HepG2 (cell line): ENCODE measurements around the gene ZNF483.
"Not testable (repeated sequence)": the region's sequence is repeated elsewhere in the genome, so short reads cannot be mapped to it uniquely, and the experiment has no call there.

ENCODE experiments used
- NR1H2 ChIP-seq: sonication (generic); formaldehyde crosslinking; IDR thresholded peaks from 2 replicates; pipeline ENCODE4 v1.8.1; 2022; ENCODE audit warnings: low read depth, missing genetic modification reagents, borderline replicate concordance
- STAG1 ChIP-seq: sonication (generic); formaldehyde crosslinking; IDR thresholded peaks from 2 replicates; pipeline ENCODE4 v1.4.0; 2020; ENCODE audit warnings: missing genetic modification reagents
- TF ChIP-seq, protein P1 (sequence below), 2 experiments: sonication (generic) in 1 of 2; formaldehyde crosslinking in 1 of 2; IDR thresholded peaks; 2 replicates each; pipeline versions ENCODE4 v1.5.1 to v1.6.1; 2011 to 2020; ENCODE audit warnings: borderline replicate concordance in 1 of 2, low read depth in 1 of 2, low read length in 1 of 2, mild to moderate bottlenecking in 1 of 2, missing genetic modification reagents in 1 of 2, moderate library complexity in 1 of 2

DNA sequence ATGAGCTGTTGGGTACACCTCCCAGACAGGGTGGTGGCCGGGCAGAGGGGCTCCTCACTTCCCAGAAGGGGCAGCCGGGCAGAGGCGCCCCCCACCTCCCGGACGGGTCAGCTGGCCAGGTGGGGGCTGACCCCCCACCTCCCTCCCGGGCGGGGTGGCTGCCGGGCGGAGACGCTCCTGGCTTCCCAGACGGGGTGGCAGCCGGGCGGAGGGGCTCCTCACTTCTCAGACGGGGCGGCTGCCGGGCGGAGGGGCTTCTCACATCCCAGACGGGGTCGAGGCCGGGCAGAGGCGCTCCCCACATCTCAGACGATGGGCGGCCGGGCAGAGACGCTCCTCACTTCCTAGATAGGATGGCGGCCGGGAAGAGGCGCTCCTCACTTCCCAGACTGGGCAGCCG lies 92.4 kb downstream of the ZNF483 start:
- TF ChIP-seq, protein P1, sequence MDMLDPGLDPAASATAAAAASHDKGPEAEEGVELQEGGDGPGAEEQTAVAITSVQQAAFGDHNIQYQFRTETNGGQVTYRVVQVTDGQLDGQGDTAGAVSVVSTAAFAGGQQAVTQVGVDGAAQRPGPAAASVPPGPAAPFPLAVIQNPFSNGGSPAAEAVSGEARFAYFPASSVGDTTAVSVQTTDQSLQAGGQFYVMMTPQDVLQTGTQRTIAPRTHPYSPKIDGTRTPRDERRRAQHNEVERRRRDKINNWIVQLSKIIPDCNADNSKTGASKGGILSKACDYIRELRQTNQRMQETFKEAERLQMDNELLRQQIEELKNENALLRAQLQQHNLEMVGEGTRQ (IDR thresholded peaks at IDR 0.05; ENCODE audit: low read depth, low read length), result not testable (repeated sequence)
- TF ChIP-seq, protein P1 (CRISPR knock-in tag; IDR thresholded peaks at IDR 0.05; ENCODE audit: borderline replicate concordance), result not testable (repeated sequence)
- not testable (repeated sequence) for TF ChIP-seq STAG1; NR1H2 (CRISPR knock-in tag)
